Stimulated activated CD4-positive, alpha-beta T cell treated with anti-CD3 and anti-CD28 coated beads, Interleukin-1b, Interleukin-23, amount 100 ng/mL, for 24 hours (primary cell): ENCODE results near the gene ZNF526.

Experiments
- DNase-seq, 4 experiments: peaks; one replicate each; pipeline ENCODE4 v3.0.0-alpha.2; 2020; ENCODE audit warnings: low read depth in 4 of 4, low spot score in 1 of 4

Gene ZNF526

GRCh38 chr19:42246143-42246921 lies 26.2 kb downstream of the ZNF526 start:
- no peak for DNase-seq

DNA sequence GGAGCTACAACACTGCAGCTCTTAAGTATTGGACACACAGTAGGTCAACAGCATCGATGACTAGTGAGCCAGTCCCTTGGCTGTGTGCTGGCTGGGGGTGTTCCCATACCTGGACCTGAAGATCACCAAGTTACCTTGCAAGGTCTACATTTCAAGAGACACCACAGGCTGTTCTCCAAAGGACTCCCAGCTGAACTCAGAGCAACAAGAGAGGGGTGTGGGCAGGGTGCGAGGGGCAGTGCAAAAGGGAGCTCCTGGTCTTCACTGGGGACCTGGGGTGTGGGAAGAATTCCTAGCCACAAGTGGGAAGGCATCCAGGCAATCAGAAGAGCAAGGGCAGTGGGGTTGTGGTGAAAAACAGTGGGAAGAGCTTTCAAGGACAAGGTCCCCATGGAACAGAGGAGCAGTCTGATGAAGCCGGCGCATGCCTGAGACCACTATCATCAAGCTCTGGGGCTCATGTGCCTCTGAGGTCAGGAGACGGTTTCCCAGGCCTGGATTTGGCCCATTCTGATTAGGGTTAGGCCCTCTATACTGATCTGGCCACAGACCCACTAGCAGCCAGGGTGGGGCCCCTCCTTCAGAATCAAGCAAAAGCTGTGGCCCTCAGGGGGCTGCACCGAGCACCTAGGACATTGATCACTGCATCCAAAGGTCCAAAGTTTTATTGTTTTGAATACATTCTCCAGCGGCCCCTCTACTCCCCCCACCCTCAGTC lies 27.0 kb downstream of the ZNF526 start:
- DNase-seq: no peak

GRCh38 chr19:42247640-42248199 lies 27.6 kb downstream of the ZNF526 start:
- no peak for DNase-seq

GRCh38 chr19:42248270-42249148 lies 28.4 kb downstream of the ZNF526 start:
- no peak for DNase-seq

DNA sequence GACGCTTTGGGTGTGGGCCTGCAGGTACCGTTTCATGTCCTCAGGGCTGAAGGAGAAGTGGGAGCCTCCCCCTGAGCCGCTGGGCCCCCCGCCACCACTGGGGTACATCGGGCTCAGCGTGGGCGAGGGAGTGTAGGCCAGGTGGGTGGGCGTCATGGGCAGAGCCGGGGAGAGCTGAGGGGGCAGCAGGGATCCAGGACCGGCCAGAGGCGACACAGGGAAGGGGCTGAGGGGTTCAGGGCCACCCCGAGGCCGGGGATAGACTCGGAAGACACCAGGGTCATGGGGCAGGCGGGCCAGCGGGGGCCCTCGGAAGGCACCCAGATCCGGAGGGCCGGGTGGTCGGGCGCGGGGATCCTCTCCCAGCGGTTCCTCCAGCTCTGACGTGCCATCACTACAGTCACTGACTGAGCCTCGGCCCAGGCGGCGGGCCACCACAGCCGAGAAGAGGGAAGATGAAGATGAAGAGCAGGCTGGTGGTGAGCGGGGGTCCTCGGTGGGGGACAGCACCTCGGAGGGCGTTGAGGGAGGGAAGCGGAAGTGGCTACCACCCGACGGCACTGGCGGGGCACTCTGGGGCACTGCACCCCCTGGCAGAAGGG lies 29.1 kb downstream of the ZNF526 start:
- no peak for DNase-seq

DNA sequence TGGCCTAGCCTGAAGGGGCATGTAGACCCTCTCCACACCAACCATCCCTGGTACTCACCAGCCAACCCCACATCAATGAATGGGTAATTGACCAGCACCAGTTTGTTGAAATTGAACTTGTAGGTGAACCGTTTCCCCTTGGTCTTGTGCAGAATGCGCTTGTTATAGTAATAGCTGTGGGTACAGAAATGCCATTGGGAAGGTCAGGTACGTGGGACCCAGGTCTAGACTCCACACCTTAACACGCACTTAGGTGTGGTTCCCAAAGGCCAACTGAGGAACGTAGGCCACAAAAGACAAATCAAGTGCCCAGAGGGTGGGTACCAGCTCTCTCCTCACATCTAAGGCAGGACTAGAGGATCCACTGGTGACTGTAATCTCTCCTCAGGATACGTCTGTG lies 29.7 kb downstream of the ZNF526 start:
- DNase-seq: no peak

DNA sequence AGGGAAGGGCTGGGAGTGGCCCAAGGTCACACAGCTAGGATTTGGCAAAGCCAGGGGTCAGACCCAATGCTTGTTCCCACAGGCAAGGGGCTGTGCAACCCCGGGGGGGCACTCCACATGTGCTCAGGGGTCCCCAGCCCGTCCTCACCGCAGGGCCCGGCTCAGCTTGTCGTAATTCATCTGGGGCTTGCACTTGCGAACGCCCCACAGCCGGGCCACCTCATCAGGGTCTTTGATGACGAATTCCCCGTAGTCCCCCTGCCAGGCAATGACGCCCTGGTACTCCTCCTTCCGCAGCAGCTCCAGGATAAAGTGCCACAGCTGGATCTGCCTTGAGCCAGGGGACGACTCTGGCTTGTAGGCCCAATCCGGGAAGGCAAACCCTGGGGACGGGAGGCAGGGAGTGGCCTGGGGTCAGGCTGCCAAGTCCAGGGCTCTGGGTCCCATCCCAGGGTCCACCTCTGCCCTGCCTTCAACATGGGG lies 30.1 kb downstream of the ZNF526 start:
- DNase-seq: no peak

DNA sequence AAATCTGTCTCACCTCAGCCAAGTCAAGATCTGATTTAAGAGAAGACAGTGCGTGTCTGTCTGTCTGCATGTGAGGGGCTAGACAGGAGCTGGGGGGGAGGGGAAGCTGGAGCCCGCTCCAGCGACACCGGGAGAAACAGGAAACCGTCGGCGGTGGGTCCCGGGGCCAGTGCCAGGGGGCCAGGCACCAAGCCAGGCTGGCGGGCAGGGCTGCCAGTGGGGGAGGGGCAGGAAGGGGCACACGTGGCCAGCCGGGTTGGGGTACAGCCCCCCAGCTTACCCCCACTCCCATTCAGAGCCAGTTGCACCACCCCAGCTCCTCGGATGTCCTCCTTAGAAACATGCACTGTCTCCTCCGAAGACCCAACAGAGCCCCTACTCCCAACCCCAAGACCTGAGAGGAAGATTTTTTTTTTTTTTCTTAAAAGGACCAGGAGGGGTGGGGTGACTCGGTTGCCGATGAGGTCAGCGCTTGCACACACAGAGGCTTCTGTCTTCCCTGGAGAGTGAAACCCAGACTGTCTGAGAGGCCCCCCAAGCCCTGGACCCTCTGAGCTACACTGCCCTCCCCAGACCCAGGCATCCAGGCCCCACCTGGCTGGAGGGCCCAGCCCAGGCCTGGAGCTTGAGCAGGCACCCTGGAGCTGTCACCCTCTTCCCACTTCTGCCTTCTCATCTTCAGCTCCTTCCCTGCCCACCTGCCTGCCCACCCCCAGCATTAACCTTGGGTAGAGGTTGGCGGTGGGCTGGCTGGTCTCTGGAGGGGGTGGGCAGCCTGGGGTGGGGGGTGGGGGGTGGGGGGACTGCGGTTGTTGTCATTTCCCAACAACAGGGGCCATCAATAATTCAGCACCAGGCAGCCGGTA lies 30.8 kb downstream of the ZNF526 start:
- no peak for DNase-seq

GRCh38 chr19:42251572-42252358 lies 31.7 kb downstream of the ZNF526 start:
- no peak for DNase-seq

- no peak for DNase-seq
These were observed 32.5 kb downstream of the ZNF526 start for GRCh38 chr19:42252365-42253244.

- peak in 3 of 4 experiments; percentile 28 to 61 (median 41) for DNase-seq
These were observed 33.4 kb downstream of the ZNF526 start for GRCh38 chr19:42253245-42254088.

GRCh38 chr19:42254089-42254849 lies 34.2 kb downstream of the ZNF526 start:
- peak; percentile 52 to 67 (median 63) for DNase-seq

- peak; percentile 85 to 94 (median 87) for DNase-seq
These were observed 35.0 kb downstream of the ZNF526 start, which contains the start of gene ERF for GRCh38 chr19:42254850-42255765. TSS of gene ERF (minus strand) at chr19:42255128. CDS start at chr19:42254999, 129 bp downstream.

GRCh38 chr19:42255766-42256745 lies 35.9 kb downstream of the ZNF526 start:
- DNase-seq: no peak
